Right lobe of liver (tissue), 4 donors: Measurements from ENCODE around the gene MSX1.

Source experiments
- CTCF ChIP-seq, 4 donors: fragments of 200-600 bp in 3 of 4; fragments of 450-650 bp in 1 of 4; IDR thresholded peaks; one replicate each; pipeline versions ENCODE4 v1.5.1 to v1.8.0; 2016 to 2022; ENCODE audit warnings: antibody characterized with exemption in 4 of 4, mild to moderate bottlenecking in 2 of 4
- POLR2A ChIP-seq: fragments of 450-650 bp; IDR thresholded peaks from one replicate; pipeline ENCODE4 v1.6.1; 2017; ENCODE audit warnings: antibody characterized with exemption, mild to moderate bottlenecking
- donor health status: DM: no; HTN: no; CAD: no.
- donor health status: DM: no; HTN: no; CAD: no.
- donor health status: DM: no; HTN: yes; CAD: no.

GRCh38 chr4:4838936-4839810 is 20.3 kb upstream of the MSX1 start:
- TF ChIP-seq CTCF (IDR thresholded peaks at IDR 0.05), result no peak
- TF ChIP-seq POLR2A, result no peak
